ENCODE data around the gene HNF4A.

HNF4A gene

DNA sequence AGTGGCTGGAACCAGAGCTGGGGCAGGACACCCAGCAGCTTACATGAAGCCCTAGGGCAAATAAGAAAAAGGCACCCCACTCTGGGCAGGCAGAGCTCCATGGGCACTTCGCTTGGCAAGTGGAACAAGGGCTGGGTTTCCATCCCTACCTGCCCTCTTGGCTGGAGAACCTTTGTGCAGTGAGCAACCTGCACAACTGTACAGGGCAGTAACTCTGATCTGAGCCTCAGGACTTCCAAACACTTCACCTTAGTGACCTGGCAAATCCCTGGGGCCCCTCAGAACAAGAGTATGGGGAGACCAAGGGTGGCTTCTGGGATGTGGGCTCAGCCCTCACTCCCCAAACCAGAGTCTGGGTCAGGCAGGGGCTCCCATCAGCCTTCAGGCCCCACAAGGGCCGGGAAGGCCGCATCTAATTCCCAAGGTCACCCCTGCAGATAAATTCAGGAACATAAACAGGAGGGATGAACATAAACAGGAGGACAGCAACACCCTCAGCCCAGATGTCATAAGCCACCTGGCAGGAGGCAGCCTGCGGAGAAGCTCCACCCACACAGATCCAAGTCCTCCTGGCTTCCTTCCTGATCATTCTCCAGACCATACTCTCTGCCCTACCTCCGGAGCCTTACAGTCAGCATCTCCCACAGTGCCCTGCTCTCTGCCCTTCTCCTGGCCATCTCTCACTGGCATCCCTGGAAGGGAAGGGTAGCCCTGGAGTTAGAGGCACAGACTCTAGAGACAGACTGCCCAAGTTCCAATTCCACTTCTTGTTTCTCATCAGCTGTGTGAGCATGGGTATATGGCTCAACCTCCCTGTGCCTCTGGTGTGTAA, 37.5 kb downstream of the HNF4A start:
- DNase-seq = no peak

DNA sequence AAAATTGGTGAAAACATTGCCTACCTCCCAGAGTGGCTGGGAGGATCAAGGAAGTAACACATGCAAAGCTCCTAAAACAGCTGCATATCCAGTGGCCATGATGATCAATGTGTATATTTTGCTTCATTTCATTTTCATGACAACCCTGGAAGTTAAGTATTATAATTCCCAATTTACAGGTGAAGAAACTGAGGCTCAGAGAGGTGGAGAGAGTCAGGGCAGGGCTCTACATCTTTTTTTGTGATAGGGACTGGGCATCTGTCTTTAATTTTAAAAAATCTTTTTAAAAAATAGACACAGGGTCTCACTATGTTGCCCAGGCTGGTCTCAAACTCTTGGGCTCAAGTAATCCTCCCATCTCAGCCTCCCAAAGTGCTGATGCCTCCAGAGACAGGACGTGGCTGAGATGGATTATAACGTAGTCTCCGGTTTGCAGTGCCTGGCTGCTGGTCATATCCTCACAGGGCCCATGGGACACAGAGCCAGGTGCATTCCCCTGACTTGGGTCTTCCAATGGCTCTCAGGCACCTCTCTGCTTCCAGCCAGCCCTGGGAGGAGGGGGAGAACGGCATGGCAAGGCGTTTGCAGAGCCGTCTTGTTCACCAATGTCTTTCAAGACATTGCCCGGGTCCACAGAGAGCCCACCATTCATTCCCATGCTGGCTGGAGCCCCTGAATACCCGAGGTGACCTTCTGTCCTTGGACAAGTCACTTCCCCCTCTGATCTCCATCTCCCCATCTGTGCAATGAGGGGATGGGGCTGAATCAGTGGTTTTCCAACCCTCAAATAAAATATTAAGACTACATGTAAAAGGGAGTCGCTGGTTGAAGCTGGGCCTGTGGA, 38.3 kb downstream of the HNF4A start:
- no peak for DNase-seq

DNA sequence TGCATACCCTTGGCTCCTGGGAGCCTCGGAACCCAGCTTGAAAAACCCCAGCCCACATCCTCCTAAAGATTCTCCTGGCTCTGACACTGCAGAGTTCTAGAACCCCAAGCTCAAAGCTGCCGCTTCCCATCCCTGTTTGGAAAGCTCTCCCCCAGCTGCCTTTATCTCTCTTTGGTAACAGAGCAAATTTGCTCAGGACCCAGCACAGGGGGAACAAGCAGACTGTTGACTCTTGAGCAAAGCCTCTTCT, 38.9 kb downstream of the HNF4A start:
- DNase-seq = no peak

DNA sequence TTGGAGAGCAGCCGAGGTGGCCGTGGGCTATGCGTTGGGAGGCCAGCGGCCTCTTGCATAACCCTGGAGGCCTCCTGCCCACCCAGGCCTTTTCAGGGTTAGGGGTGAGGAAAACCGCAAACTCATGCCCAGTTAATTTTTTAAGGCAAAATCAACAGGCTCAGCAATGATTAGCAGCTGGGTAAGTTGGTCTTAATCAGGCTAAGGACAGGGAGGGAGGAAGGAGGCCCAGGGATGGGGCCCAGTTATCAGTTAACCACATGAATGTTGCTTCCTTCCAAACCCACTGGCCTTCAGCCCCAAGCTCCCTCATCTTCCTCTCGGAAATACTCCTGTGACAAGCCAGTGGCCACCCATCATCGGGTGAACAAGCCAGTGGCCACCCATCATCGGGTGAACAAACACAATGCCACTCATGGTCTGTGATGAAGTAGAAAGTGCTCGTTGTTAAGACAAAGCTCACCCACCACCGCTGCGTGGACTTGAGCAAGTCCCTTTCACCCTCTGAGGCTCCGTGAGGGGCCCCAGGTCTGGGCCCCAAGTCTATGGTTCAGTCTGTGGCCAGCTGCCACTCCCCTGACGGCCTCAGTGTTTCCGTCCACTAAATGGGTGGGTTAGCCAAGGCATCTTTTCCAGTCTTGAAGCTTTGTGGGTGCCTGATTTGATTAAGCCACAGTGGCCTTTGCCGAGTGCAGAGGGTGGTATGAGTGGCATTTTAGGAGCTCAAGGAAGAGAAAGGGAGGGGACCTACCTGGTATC, 39.4 kb downstream of the HNF4A start:
- DNase-seq = no peak

DNA sequence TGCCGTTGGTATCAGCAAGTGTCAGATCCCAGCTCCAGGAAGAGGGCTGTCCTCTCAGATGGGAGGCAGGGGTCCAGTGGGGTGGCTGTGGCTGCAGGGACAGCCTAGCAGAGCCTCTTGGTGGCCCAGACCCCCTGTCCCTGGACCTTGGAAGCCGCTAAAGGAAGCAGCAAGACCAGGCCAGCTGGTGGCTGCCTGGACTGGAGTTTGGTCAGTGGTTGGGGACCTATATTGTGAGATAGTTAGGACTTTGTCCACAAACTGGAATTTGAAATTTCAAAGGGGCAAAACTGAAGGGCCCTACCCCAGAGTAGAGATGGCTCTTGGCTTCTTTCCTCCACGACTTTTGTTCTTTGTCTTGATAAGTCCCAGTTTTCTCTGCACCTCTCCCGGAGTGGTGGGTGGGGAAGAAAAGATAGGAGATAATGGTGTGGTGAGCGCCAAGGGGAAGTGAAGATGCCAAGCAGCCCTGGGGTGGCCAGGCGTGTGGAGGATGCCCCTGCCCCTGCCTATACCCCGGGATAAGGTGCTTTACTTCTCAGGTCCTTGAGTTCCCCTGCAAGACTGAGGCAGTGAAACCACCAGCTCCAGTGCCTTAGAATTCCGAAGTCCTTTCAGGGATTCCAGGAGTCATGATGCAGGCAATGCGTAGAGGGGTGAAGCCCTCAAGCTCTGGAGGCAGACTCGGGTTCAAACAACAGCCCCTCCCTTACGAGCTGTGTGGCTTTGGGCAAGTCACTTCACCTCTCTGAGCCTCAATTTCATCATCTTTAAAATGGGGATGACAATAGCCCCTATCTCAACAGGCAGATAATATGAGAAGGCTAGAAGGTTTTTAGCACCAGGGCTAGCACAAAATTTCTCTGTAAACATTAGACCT, 40.2 kb downstream of the HNF4A start:
- DNase-seq = no peak

DNA sequence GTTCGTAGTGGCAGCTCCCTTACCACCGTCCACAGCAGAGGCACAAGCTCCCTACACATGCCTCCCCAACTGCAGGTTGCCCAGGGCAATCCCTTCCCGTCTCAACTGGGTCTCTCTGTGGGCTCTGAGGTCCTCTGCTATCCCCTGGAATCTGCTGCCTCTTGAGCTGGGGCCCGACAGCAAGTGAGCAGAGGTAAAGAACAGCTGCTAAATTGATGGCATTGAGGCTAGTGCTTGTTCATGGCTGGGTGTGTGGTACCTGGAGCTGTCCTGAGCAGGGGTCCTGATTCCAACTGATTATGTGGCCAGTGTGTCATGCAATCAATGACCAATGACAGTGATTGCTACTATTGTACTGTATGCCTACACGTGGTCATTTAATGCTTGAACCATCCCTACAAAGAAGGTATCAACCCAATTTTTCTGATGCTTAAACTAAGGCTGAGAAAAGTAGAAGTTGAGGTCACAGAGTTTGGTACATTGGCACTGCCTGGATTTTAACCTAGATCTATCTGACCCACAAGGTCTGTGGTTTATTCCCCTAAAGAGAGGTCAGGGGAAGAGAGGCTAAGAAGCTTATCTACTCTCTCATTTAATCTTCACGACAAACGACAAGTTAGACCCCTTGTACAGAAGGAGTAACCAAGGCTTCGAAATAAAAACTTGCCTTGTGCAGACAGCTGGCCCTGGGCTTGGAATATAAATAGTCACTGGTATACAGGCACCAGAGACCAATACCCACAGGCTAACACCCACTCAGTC, 41.1 kb downstream of the HNF4A start:
- DNase-seq = no peak

DNA sequence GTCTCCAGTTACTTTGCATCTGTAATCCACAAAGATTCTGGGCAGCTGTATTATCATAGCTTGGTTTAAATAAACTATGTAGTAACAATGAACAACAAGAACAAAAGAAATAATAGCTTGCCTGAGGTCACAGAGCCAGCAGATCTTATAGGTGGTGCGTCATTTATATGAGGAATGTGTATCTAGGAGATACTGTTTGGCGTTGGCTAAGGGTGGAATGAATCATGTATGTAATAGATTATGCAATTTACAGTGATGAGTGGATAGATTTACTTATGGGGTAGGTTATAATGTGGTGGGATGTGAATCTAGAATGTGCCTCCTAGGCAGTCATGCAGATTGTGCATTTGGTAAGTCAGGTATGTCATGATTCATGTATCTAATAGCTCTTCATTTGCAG, 42.8 kb downstream of the HNF4A start:
- DNase-seq = no peak

DNA sequence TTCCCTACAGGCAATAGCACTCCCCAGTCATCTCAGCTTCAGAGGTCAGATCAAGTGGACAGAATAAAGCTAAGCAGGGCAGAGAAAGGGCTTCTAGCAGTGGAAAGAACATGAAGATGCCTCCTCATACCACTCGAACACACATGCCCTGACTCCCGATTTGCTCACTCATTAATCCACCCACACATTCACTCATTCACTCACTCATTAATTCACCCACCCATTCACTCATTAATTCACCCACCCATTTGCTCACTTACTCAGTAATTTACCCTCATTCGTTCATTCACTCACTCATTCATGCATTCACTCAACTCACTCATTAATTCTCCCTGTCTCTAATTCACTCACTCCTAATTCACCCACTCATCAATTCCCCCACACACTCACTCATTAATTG, 43.9 kb downstream of the HNF4A start:
- no peak for DNase-seq

DNA sequence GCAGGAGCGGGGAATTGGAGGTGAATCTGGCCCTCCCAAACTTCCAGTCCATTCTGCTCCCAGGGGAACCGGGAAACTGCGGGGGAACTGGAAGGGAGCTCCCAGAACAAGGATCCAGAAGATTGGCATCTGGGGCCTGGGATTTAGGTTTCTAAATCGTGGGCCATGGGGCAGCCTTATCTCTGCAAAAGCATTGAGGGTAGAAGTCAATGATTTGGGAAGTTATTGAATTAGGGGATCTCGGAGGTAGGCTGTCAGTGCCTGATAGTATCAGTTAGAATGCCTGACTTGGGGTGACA, 45.1 kb downstream of the HNF4A start:
- DNase-seq = no peak

DNA sequence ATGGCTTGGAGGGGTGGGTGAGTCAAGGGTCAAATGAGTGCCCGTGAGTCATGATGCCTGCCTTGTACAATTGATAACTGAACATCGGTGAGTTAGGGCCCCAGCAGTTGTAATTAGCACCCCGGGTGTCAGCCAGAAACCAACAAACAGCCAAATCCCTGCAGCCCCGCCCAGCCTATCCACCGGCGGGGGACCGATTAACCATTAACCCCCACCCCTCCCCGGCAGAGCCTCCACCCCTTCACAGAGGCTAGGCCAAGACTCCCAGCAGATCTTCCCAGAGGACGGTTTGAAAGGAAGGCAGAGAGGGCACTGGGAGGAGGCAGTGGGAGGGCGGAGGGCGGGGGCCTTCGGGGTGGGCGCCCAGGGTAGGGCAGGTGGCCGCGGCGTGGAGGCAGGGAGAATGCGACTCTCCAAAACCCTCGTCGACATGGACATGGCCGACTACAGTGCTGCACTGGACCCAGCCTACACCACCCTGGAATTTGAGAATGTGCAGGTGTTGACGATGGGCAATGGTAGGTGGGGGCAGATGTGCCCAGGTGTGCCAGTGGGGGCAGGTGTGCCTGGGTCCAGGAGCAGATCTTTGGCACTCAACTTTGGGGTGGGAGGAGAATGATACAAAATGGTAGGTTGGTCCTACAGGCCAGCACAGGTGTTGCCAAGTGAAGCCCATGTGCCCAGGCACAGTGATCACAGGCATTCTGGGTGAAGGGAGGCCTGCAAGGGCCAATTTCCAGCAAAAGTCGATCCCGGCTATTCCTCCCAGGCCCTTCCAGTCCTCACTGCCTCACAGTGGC, 45.7 kb downstream of the HNF4A start:
- DNase-seq = no peak

DNA sequence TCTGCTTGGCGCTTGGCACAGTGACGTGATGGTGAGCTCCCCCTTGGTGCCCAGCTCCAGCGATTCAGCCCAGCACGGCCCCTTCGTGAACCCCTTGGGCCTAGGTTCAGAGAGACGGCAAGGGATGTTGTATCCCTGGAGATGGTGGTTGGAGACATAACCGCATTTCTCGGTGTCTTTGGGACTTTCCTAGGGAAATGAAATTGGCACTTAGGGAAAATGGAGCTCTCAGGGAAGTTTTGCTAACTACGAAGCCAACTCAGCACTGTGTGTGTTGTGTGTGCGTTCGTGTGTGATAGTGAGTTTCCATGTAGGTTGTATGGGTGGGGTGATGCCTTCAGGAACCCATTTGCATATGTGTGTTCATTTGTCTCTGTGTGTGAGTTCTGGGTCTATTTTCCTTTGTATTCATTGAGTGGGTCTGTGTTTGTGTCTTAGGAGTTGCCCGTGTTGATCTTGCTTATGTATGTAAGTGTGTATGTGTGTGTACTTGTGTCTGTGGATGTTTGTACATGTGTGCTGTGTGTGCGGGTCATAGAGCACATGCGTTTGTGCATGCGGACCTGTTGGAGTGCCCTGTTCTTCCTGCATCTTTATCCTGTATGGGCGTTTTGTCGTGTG, 46.4 kb downstream of the HNF4A start:
- no peak for DNase-seq

DNA sequence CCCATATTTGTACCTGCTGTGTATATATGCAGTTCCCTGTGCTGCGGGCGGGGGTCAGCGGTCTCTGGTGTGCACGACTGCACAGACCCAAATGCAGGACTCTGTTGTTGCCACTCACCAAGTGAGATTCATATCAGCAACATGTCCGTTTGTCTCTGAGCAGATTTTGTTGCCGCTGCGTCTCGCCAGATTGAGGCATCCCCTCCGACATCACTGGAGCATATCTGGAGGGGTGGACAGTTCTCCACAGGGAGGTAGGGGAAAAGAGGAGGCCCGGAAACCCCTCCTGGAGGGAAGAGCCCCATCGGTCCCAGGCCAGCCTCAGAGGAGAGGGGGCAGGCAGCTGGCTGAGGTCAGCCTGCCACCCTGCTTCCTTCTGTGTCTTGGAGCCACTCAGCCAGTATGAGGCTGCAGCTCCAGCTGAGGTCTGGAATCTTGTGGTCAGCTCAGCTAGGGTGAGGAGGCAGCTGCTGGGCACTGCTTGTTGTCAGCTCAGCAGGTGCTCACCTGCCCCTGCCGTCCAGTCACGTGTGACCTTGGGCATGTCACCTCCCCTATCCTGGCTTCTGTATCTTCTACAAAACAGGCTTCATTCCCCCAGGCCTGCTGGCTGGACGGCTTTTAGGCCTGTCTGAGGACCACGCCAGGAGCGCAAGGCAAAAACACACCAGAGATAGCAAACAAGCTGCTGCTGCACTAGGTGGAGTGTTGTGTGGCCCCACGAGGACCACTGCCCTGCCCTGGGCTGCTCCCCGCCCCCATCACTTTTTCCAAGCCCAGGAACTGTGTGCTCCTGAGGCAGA, 47.1 kb downstream of the HNF4A start:
- no peak for DNase-seq

DNA sequence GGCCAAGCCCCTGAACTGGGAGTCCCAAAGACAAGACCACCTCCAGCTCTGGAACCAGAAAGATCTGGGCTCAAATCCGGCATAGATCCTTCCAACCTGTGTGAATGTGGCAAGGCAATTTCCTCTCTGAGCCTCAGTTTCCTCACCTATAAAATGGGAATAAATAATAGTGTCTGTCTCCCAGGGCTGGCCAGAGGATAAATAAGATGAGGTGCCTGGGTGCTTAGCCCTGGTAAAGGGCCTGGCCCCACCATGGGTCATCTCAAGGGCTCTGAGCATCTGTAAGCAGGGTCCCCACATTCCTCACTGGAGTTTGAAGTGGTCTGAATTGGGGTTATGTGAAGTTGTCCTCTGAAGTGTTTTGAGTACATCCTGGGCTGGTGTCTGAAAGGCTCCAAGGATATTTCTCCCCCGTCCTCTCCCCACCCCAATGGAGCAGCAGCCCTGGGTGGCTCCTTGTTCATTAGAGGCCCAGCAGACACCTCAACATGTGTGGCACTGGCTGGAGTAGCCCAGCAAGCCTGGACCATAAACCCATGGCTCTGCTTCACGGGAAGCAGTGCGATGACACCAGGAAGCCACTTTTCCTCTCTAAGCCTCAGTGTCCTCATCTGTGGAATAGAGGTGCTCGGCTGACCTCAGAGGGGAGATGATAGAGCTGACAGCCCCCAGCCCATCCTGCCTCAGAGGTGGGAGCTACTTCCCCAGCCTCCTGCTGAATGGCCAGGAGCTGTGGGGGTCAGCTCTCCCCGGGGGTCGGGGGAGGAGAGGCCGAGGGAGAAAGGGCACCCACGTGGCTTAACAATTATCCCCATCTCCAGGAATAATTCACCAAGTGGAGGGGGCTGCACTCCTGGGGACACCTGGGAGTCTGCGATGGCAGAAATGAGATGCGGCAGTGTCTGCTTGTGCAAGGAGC, 48.0 kb downstream of the HNF4A start:
- no peak for DNase-seq

DNA sequence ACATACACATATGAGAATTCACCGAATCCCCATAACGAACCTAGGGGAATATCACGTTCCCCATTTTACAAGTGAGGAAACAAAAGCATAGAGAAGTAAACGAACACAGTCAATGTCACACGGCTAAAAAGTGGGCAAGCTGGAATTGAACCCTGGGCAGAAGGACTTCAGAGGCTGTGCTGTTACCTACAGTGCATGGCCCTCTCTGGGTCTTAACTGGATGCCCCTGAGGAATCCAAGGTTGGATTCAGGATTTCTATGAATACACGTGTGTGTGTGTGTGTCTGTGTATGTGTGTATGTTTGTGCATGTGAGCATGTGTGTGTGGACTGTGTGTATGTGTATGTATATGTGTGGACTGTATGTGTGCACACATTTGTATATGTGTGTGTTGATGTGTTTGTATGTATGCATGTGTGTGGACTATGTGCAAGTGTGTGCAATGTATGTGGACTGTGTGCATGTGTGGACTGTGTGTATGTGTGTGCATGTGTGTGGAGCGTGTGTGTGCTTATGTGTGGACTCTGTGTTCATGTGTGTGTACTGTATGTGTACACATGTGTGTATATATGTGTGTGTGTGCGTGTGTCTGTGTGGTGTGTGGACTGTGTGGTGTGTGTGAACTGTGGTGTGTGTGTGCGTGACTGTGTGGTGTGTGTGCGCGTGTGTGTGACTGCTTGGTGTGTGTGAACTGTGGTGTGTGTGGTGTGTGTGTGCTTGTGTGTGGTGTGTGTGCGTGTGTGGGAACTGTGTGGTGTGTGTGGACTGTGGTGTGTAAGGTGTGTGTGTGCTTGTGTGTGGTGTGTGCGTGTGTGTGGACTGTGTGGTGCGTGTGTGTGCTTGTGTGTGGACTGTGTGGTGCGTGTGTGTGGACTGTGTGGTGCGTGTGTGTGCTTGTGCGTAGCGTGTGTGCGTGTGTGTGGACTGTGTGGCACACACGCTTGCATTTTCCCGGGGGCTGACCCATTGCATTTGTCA, 49.0 kb downstream of the HNF4A start:
- DNase-seq = no peak

DNA sequence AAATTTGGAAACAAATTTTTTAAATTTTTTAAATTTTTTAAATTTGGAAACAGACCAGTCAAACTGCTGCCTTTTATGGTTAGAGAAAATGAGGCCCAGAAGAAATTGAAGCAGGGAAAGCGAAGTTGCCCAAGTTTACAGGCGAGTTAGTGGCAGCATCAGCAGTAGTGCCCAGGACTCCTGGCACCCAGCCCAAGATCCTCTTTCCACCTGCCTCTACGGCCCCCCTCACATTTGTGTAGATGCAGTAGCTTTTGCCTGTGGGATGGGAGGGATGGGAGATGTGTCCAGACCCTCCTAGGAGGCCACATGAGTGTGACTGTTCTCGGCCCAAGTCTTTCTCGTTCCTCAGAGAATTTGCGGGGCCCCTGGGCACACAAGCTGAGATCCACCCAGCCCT, 49.8 kb downstream of the HNF4A start:
- DNase-seq = no peak

DNA sequence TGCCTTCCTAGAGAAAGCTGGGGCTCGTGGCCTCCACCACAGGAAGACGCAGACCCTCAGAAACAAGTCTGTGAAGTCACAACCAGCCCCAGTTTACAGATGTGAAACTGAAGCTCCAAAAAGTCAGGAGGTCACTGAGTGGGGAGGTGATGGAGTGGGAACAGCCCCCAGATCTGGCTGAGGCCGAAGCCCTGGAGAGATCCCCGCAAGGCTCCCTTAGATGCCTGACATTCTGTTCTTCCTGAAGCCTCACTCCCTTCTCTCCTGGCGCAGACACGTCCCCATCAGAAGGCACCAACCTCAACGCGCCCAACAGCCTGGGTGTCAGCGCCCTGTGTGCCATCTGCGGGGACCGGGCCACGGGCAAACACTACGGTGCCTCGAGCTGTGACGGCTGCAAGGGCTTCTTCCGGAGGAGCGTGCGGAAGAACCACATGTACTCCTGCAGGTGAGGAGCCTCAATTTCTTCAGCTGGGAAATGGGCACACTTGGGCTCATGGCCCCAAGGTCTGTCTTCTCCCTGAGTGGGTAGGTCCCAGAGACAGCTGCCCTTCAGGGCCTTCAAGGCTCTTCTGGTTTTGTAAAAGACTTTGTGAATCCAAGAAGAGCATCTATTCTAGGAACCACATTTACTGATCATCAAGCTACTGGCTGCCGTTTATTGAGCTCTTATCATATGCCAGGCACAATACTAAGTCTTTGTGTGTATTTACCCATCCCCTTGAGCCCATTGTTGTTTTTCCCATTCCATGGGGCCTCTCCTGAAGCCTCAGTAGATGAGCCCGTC, 50.5 kb downstream of the HNF4A start:
- DNase-seq = no peak

Data from activated CD4-positive, alpha-beta T cell treated with anti-CD3 and anti-CD28 coated beads for 4 hours (primary cell).